HT1080 (cell line): ENCODE data around the gene ARHGEF33. TPM values are rescaled to one million over a fixed set of nuclear protein-coding genes. Genes with fewer than 3 reads are reported as not detected.

Source experiments
- DNase-seq: peaks from one replicate; pipeline ENCODE4 v3.0.0-alpha.2; 2015; ENCODE audit warnings: low read depth
- small RNA-seq: library from RNA; depleted of rRNA; stranded (forward); fragments of <200 nt; gene quantifications from one replicate; pipeline ENCODE3, GENCODE V24; 2014
- total RNA-seq: library from RNA; depleted of rRNA; stranded (reverse); fragments of >200 nt; shearing (Covaris generic); gene quantifications from 2 replicates; pipeline ENCODE4 v1.2.3, GENCODE V29; 2014; rRNA removed

The ARHGEF33 gene
- total RNA-seq, 1 experiment from 2014 or later = not detected

DNA sequence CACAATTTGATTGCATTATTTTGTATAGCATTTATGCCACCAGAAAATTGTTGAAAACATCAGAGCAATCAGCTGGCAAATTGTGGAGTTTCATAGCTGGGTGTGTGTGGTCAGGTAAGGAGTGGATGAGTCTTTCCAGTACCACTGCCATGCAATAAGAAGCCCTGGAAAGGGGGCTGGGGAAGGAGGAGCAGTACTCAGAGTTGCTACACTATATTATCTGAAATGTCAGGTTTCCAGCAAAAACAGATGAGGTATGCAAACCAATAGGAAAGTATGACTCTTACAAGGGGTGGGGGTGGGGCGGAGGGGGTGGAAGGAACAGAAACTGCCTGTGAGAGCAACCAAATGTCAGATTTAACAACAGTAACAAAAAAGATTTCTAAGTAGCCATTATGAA lies 119.0 kb downstream of the ARHGEF33 start:
- no peak for DNase-seq

DNA sequence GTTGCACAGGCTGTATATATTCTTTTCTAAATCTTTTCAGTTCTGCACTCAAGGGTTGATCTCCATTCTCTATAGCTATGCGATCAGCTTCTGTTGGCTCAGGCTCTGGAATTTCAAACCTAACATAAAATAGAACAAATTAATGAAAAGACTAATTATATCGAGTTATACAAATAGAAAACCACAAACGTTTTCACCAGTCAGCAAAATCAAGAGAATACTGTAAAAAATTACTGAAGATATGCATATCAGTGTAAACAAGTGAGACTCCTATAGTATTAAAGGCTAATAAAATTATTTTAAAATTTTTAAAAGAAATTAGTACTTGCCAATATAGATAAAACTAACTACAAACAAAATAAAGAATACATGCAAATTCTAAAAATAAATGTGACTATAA lies 124.2 kb downstream of the ARHGEF33 start:
- DNase-seq = no peak

DNA sequence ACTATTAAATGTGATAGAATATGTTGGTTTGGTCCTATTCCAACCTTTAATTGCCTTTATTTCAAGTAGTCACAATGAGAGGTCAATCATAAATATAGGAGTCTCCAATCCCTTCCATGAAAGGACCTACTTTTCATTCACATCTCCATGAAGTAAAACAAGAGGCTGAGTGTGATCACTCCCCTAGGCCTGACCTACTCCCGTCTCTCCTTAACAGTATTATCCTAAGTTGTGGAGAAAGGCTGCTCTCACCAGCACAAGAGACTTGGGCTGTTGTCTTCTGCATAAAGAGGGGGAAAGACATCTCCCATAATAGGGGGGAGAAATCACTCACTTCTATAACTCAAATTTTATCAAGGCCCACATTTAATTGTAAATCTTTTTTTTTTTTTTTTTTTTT lies 125.7 kb downstream of the ARHGEF33 start:
- no peak for DNase-seq

DNA sequence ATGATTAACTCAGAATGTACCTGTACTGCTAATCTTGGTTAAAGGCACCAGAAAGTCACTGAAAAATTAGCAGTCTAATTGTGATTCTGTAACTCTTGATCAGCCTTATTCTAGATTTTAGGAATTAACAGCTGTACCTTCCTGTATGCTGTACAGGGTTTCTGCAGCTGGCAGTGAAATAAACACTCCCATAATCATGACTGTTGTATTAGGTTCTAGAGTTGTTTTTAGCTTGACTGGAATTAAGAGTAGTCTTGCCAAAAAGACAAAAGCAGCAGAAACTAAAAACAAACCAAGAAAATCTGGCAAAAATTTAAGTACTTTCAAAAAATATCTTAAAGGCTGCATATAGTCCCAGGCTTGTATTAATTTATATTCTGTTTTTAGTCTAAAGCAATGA lies 127.7 kb downstream of the ARHGEF33 start:
- no peak for DNase-seq

DNA sequence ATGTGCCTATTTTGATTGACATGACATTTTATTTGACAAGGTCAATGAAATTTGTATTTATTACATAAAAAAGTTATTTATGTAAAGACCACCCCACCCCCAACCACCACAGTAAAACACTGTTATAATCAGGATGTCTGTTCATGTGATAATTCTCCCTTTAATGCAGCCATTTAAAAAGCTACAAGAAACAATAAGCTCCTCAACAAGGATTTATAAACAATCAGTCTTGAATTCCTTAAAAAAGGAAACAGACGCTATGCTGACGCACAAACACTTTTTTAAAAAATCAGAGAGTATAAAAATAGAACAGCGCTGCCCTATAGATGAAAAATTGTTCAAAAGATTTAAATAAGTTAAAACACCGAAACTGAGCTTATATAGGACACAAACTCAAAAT lies 129.0 kb downstream of the ARHGEF33 start:
- DNase-seq = no peak

- DNase-seq = no peak
These were observed 130.7 kb downstream of the ARHGEF33 start for GRCh38 chr2:39020383-39020782.

DNA sequence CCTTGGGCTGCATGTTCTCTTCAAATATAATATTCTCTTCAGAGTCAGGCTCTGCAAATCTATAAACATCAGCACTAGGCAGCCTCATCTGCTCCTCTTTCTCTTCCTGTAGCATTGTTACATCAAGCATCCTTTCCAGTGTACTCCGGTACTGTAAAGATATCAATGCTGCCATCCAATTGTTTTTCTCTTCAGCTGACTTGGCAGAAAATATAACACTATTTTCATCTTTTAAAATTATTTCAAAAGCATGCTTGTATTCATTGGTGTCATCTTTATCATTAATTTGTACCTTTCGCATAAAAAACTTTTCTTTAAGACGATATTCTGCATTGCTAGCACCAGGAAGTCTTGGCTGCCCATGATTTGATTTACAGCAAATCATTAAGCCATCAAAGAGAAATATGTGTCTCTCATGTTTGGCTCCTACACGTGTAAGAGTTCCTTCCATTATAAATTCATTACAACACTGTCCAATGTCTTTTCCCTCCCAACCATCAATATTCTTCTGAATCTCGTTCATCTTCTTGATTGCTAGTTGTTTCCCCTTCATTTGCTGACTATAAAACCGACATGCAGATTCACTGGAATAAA lies 133.1 kb downstream of the ARHGEF33 start:
- no peak for DNase-seq

- no peak for DNase-seq
These were observed 134.0 kb downstream of the ARHGEF33 start for GRCh38 chr2:39023649-39024048.

GRCh38 chr2:39024833-39025232 lies 135.2 kb downstream of the ARHGEF33 start:
- DNase-seq = peak; percentile 40

Small RNAs within 50 kb of the gene (small RNA-seq; reads per million reads assigned to genes)
- gene RN7SL96P = not detected
- gene RNU6-851P = not detected

Other genes starting within 250 kb of the ARHGEF33 start
- not detected in 2 replicates for gene GALM, start 223.8 kb upstream of the ARHGEF33 start, total RNA-seq
- gene SRSF7, start 138.5 kb upstream of the ARHGEF33 start, total RNA-seq = 298 and 335 TPM in 2 replicates
- 52.6 and 80.3 TPM in 2 replicates for gene GEMIN6, start 111.7 kb upstream of the ARHGEF33 start, total RNA-seq
- 13.1 and 13.8 TPM in 2 replicates for gene DHX57, start 13.9 kb upstream of the ARHGEF33 start, total RNA-seq
- 11.3 and 11.6 TPM in 2 replicates for gene MORN2, start 13.9 kb upstream of the ARHGEF33 start, total RNA-seq
- gene SOS1, start 231.2 kb downstream of the ARHGEF33 start, total RNA-seq = 9.4 and 11.4 TPM in 2 replicates